Muscle layer of colon (tissue), 2 donors: Measurements from ENCODE around the gene CARD10.

ENCODE experiments used
- H3K27ac ChIP-seq: one replicate; pipeline ENCODE4 v1.7.0; 2013; ENCODE audit warnings: low read depth, mild to moderate bottlenecking, low read length, moderate library complexity
- H3K27me3 ChIP-seq, 2 donors: one replicate each; pipeline ENCODE4 v1.7.0; 2013; ENCODE audit warnings: low read length in 2 of 2, mild to moderate bottlenecking in 2 of 2; ENCODE audit not compliant: insufficient read depth in 2 of 2, control insufficient read depth in 1 of 2
- H3K36me3 ChIP-seq: one replicate; pipeline ENCODE4 v1.7.0; 2013; ENCODE audit warnings: mild to moderate bottlenecking, low read length; ENCODE audit not compliant: insufficient read depth
- H3K4me1 ChIP-seq: one replicate; pipeline ENCODE4 v1.7.0; 2013; ENCODE audit warnings: mild to moderate bottlenecking, low read length; ENCODE audit not compliant: insufficient read depth
- H3K4me3 ChIP-seq, 2 donors: one replicate each; pipeline ENCODE4 v1.7.0; 2013; ENCODE audit warnings: low read length in 2 of 2, low read depth in 1 of 2, mild to moderate bottlenecking in 1 of 2, moderate library complexity in 1 of 2
- H3K9ac ChIP-seq: one replicate; pipeline ENCODE4 v1.7.0; 2013; ENCODE audit warnings: low read length
- H3K9me3 ChIP-seq: one replicate; pipeline ENCODE4 v1.7.0; 2013; ENCODE audit warnings: mild to moderate bottlenecking, low read length
- donor health status: abdominal sarcoma.
- donor health status: Adenocarcinoma of cecum.

The CARD10 gene

GRCh38 chr22:37499027-37499707, 20.0 kb downstream of the CARD10 start:
- Histone ChIP-seq H3K4me1 (no peaks in the 10 kb centered on the region), H3K27ac (no peak overlapping the region), H3K27me3 (peaks cover 0 to 12% of the 10 kb centered on the region in 2 donors), H3K36me3 (no peaks in the 10 kb centered on the region), H3K9me3 (no peaks in the 10 kb centered on the region), H3K4me3 (no peak overlapping the region), H3K9ac (no peak overlapping the region)

GRCh38 chr22:37498289-37498909, 20.8 kb downstream of the CARD10 start:
- Histone ChIP-seq H3K4me1 (no peaks in the 10 kb centered on the region), H3K27me3 (peaks cover 0 to 18% of the 10 kb centered on the region in 2 donors), H3K9ac (no peak overlapping the region), H3K27ac (no peak overlapping the region), H3K4me3 (no peak overlapping the region), H3K36me3 (no peaks in the 10 kb centered on the region), H3K9me3 (no peaks in the 10 kb centered on the region)

- no peaks in the 10 kb centered on the region for H3K4me1 ChIP-seq
- H3K27ac ChIP-seq = no peak overlapping the region
- H3K9me3 ChIP-seq = no peaks in the 10 kb centered on the region
- H3K27me3 ChIP-seq = peaks cover 0 to 18% of the 10 kb centered on the region in 2 donors
- no peaks in the 10 kb centered on the region for H3K36me3 ChIP-seq
- no peak overlapping the region for H3K4me3 ChIP-seq
- H3K9ac ChIP-seq = no peak overlapping the region
Measured at GRCh38 chr22:37497062-37497599, 22.1 kb downstream of the CARD10 start.

GRCh38 chr22:37496651-37497050, 22.6 kb downstream of the CARD10 start:
- Histone ChIP-seq H3K4me1 (no peaks in the 10 kb centered on the region), H3K9ac (no peak overlapping the region), H3K27me3 (peaks cover 0 to 18% of the 10 kb centered on the region in 2 donors), H3K4me3 (no peak overlapping the region), H3K36me3 (no peaks in the 10 kb centered on the region), H3K9me3 (no peaks in the 10 kb centered on the region), H3K27ac (no peak overlapping the region)

GRCh38 chr22:37493979-37494378, 25.2 kb downstream of the CARD10 start:
- H3K27me3 ChIP-seq = peaks cover 0 to 23% of the 10 kb centered on the region in 2 donors
- H3K9me3 ChIP-seq = no peaks in the 10 kb centered on the region
- no peak overlapping the region for H3K9ac ChIP-seq
- H3K27ac ChIP-seq = no peak overlapping the region
- no peaks in the 10 kb centered on the region for H3K36me3 ChIP-seq
- H3K4me1 ChIP-seq = no peaks in the 10 kb centered on the region
- no peak overlapping the region for H3K4me3 ChIP-seq

GRCh38 chr22:37492428-37493344, 26.5 kb downstream of the CARD10 start:
- Histone ChIP-seq H3K27ac (no peak overlapping the region), H3K36me3 (no peaks in the 10 kb centered on the region), H3K4me3 (no peak overlapping the region), H3K4me1 (no peaks in the 10 kb centered on the region), H3K9me3 (no peaks in the 10 kb centered on the region), H3K27me3 (peaks cover 0 to 17% of the 10 kb centered on the region in 2 donors), H3K9ac (no peak overlapping the region)

GRCh38 chr22:37491559-37492427, 27.4 kb downstream of the CARD10 start:
- no peak overlapping the region for H3K27ac ChIP-seq
- H3K4me1 ChIP-seq = no peaks in the 10 kb centered on the region
- no peak overlapping the region for H3K9ac ChIP-seq
- no peaks in the 10 kb centered on the region for H3K9me3 ChIP-seq
- no peaks in the 10 kb centered on the region for H3K36me3 ChIP-seq
- no peak overlapping the region for H3K4me3 ChIP-seq
- peaks cover 0 to 17% of the 10 kb centered on the region in 2 donors for H3K27me3 ChIP-seq

GRCh38 chr22:37491106-37491505, 28.1 kb downstream of the CARD10 start:
- peaks cover 0 to 23% of the 10 kb centered on the region in 2 donors for H3K27me3 ChIP-seq
- H3K4me3 ChIP-seq = no peak overlapping the region
- no peaks in the 10 kb centered on the region for H3K36me3 ChIP-seq
- H3K4me1 ChIP-seq = peaks cover 6% of the 10 kb centered on the region
- H3K27ac ChIP-seq = no peak overlapping the region
- H3K9ac ChIP-seq = no peak overlapping the region
- H3K9me3 ChIP-seq = no peaks in the 10 kb centered on the region

GRCh38 chr22:37489983-37490382, 29.2 kb downstream of the CARD10 start:
- H3K27ac ChIP-seq = no peak overlapping the region
- H3K9me3 ChIP-seq = no peaks in the 10 kb centered on the region
- no peak overlapping the region for H3K9ac ChIP-seq
- H3K4me1 ChIP-seq = peaks cover 6% of the 10 kb centered on the region
- H3K4me3 ChIP-seq = no peak overlapping the region
- H3K36me3 ChIP-seq = no peaks in the 10 kb centered on the region
- H3K27me3 ChIP-seq = peaks cover 0 to 35% of the 10 kb centered on the region in 2 donors

GRCh38 chr22:37488337-37489135, 30.7 kb downstream of the CARD10 start:
- no peaks in the 10 kb centered on the region for H3K9me3 ChIP-seq
- H3K4me1 ChIP-seq = peaks cover 6% of the 10 kb centered on the region
- H3K36me3 ChIP-seq = no peaks in the 10 kb centered on the region
- no peak overlapping the region for H3K9ac ChIP-seq
- H3K27ac ChIP-seq = no peak overlapping the region
- peaks cover 0 to 36% of the 10 kb centered on the region in 2 donors for H3K27me3 ChIP-seq
- H3K4me3 ChIP-seq = no peak overlapping the region
